H9 (cell line): Measurements from ENCODE around the gene IFFO2. TPM values are rescaled to one million over a fixed set of nuclear protein-coding genes. Genes with fewer than 3 reads are reported as not detected.
A peak's percentile ranks its signal among the peaks of the same experiment; 100 is the strongest.

Experiments used
- DNase-seq: peaks from one replicate; pipeline ENCODE4 v3.0.0-alpha.2; 2017
- H2AFZ ChIP-seq: one replicate; pipeline ENCODE4 v1.6.1; 2013; ENCODE audit warnings: mild to moderate bottlenecking, low read length, control low read depth, moderate library complexity
- H2AK5ac ChIP-seq: 2 replicates; pipeline ENCODE4 v1.6.1; 2013; ENCODE audit warnings: low read length, control low read depth, mixed read lengths; ENCODE audit not compliant: insufficient read length
- H2BK120ac ChIP-seq: one replicate; pipeline ENCODE4 v1.6.1; 2013; ENCODE audit warnings: low read depth, mild to moderate bottlenecking, low read length, control low read depth, inconsistent platforms; ENCODE audit not compliant: poor library complexity, severe bottlenecking
- H2BK12ac ChIP-seq: 2 replicates; pipeline ENCODE4 v1.6.1; 2013; ENCODE audit warnings: low read length, control low read depth, mixed read lengths, low read depth; ENCODE audit not compliant: insufficient read length
- H2BK15ac ChIP-seq: 2 replicates; pipeline ENCODE4 v1.6.1; 2013; ENCODE audit warnings: low read depth, low read length, control low read depth
- H2BK20ac ChIP-seq: one replicate; pipeline ENCODE4 v1.6.1; 2013; ENCODE audit warnings: low read depth, mild to moderate bottlenecking, low read length, control low read depth, inconsistent platforms; ENCODE audit not compliant: poor library complexity, severe bottlenecking
- H2BK5ac ChIP-seq: 2 replicates; pipeline ENCODE4 v1.6.1; 2013; ENCODE audit warnings: low read length, control low read depth, mixed read lengths; ENCODE audit not compliant: insufficient read length
- H3K14ac ChIP-seq: 2 replicates; pipeline ENCODE4 v1.6.1; 2013; ENCODE audit warnings: low read length, control low read depth; ENCODE audit not compliant: insufficient read depth
- H3K18ac ChIP-seq: 2 replicates; pipeline ENCODE4 v1.6.1; 2013; ENCODE audit warnings: low read depth, mild to moderate bottlenecking, mixed read lengths, low read length, control low read depth; ENCODE audit not compliant: insufficient read length
- H3K23ac ChIP-seq: 2 replicates; pipeline ENCODE4 v1.6.1; 2013; ENCODE audit warnings: low read length, control low read depth, mixed read lengths, low read depth; ENCODE audit not compliant: insufficient read length
- H3K23me2 ChIP-seq: 2 replicates; pipeline ENCODE4 v1.6.1; 2013; ENCODE audit warnings: low read depth, mild to moderate bottlenecking, mixed read lengths, low read length, control low read depth; ENCODE audit not compliant: insufficient read length, poor library complexity, severe bottlenecking
- H3K27ac ChIP-seq: 2 replicates; pipeline ENCODE4 v1.5.1; 2013; ENCODE audit warnings: low read length, control low read depth, mixed read lengths, low read depth; ENCODE audit not compliant: insufficient read length
- H3K27me3 ChIP-seq: 2 replicates; pipeline ENCODE4 v1.6.1; 2013; ENCODE audit warnings: low read length, control low read depth, inconsistent platforms; ENCODE audit not compliant: insufficient read depth
- H3K4ac ChIP-seq: 2 replicates; pipeline ENCODE4 v1.6.1; 2013; ENCODE audit warnings: low read depth, mild to moderate bottlenecking, control low read depth, inconsistent platforms, low read length, moderate library complexity
- H3K4me1 ChIP-seq: 2 replicates; pipeline ENCODE4 v1.6.1; 2013; ENCODE audit warnings: low read length, control low read depth, inconsistent platforms; ENCODE audit not compliant: insufficient read depth
- H3K4me2 ChIP-seq: 2 replicates; pipeline ENCODE4 v1.6.1; 2013; ENCODE audit warnings: low read length, control low read depth, mixed read lengths; ENCODE audit not compliant: insufficient read length, insufficient read depth
- H3K56ac ChIP-seq: 2 replicates; pipeline ENCODE4 v1.6.1; 2013; ENCODE audit warnings: low read depth, mild to moderate bottlenecking, mixed read lengths, low read length, control low read depth; ENCODE audit not compliant: insufficient read length
- H3K79me1 ChIP-seq: 2 replicates; pipeline ENCODE4 v1.6.1; 2013; ENCODE audit warnings: low read depth, mild to moderate bottlenecking, moderate library complexity, low read length, control low read depth, inconsistent platforms; ENCODE audit not compliant: insufficient read depth, poor library complexity, severe bottlenecking
- H3K79me2 ChIP-seq: 2 replicates; pipeline ENCODE4 v1.6.1; 2013; ENCODE audit warnings: low read length, control low read depth, inconsistent platforms; ENCODE audit not compliant: insufficient read depth
- H3K9ac ChIP-seq: 2 replicates; pipeline ENCODE4 v1.6.1; 2013; ENCODE audit warnings: low read length, control low read depth, mixed read lengths; ENCODE audit not compliant: insufficient read length; ENCODE audit errors: extremely low read depth
- H3K9me3 ChIP-seq: one replicate; pipeline ENCODE4 v1.6.1; 2013; ENCODE audit warnings: low read depth, low read length, inconsistent platforms; ENCODE audit not compliant: control insufficient read depth
- H3T11ph ChIP-seq: one replicate; pipeline ENCODE4 v1.6.1; 2013; ENCODE audit warnings: mild to moderate bottlenecking, low read length, control low read depth, inconsistent platforms
- H4K20me1 ChIP-seq: one replicate; pipeline ENCODE4 v1.6.1; 2013; ENCODE audit not compliant: control insufficient read depth, insufficient read length, insufficient read depth
- H4K5ac ChIP-seq: 2 replicates; pipeline ENCODE4 v1.6.1; 2013; ENCODE audit warnings: low read depth, mild to moderate bottlenecking, mixed read lengths, low read length, control low read depth; ENCODE audit not compliant: insufficient read length
- H4K8ac ChIP-seq: replicated peaks from 2 replicates; pipeline ENCODE4 v1.6.1; 2013; ENCODE audit warnings: low read length, control low read depth, mixed read lengths, low read depth; ENCODE audit not compliant: insufficient read length
- H4K91ac ChIP-seq: 2 replicates; pipeline ENCODE4 v1.6.1; 2013; ENCODE audit warnings: low read depth, mild to moderate bottlenecking, moderate library complexity, mixed read lengths, low read length, control low read depth; ENCODE audit not compliant: insufficient read length
- H3K27ac Mint-ChIP-seq, 3 experiments: 2 replicates in 2 of 3; 3 replicates in 1 of 3; pipeline ENCODE4 v1.8.0; 2020 to 2021; ENCODE audit warnings: mixed read lengths in 3 of 3, mild to moderate bottlenecking in 1 of 3, moderate library complexity in 1 of 3
- H3K27me3 Mint-ChIP-seq: 2 replicates; pipeline ENCODE4 v1.8.0; 2021; ENCODE audit warnings: low read depth, mild to moderate bottlenecking, moderate library complexity, mixed read lengths
- H3K36me3 Mint-ChIP-seq, 3 experiments: 2 replicates in 2 of 3; 3 replicates in 1 of 3; pipeline ENCODE4 v1.8.0; 2020 to 2021; ENCODE audit warnings: low read depth in 3 of 3, mixed read lengths in 3 of 3; ENCODE audit not compliant: insufficient read depth in 1 of 3
- H3K4me1 Mint-ChIP-seq, 2 experiments: 2 replicates each; pipeline ENCODE4 v1.8.0; 2020; ENCODE audit warnings: mixed read lengths in 2 of 2
- H3K4me3 Mint-ChIP-seq, 2 experiments: 2 replicates in 1 of 2; 3 replicates in 1 of 2; pipeline ENCODE4 v1.8.0; 2020 to 2021; ENCODE audit warnings: mild to moderate bottlenecking in 2 of 2, mixed read lengths in 2 of 2, moderate library complexity in 1 of 2
- H3K9me3 Mint-ChIP-seq, 2 experiments: 2 replicates in 1 of 2; 3 replicates in 1 of 2; pipeline ENCODE4 v1.8.0; 2020; ENCODE audit warnings: mild to moderate bottlenecking in 2 of 2, mixed read lengths in 2 of 2, moderate library complexity in 1 of 2
- CTCF ChIP-seq: fragments of 200-600 bp; sonication (generic); conservative IDR thresholded peaks from 3 replicates; pipeline ENCODE4 v1.8.0; 2021; ENCODE audit warnings: antibody characterized with exemption, mild to moderate bottlenecking
- WGBS: extraction: QIAGEN DNeasy Blood & Tissue Kit; methylation state at CpG from one replicate; pipeline ENCODE4 v1.1.7; 2013; ENCODE audit warnings: missing lambda C conversion rate, low lambda C conversion rate, mixed read lengths; ENCODE audit not compliant: insufficient read length; ENCODE audit errors: extremely low coverage; 5-methylcytosine and 5-hydroxymethylcytosine counted together
- long read RNA-seq: library from polyadenylated mRNA; unstranded; transcript quantifications from one replicate; pipeline ENCODE4 v2.0.0, GENCODE V29; 2020
- total RNA-seq: library from RNA; stranded (reverse); gene quantifications from 2 replicates; pipeline ENCODE4 v1.2.1, GENCODE V29; 2021

IFFO2 gene
- total RNA-seq, result 3.6 and 6.1 TPM in 2 replicates
- long read RNA-seq, result 0 reads

DNA sequence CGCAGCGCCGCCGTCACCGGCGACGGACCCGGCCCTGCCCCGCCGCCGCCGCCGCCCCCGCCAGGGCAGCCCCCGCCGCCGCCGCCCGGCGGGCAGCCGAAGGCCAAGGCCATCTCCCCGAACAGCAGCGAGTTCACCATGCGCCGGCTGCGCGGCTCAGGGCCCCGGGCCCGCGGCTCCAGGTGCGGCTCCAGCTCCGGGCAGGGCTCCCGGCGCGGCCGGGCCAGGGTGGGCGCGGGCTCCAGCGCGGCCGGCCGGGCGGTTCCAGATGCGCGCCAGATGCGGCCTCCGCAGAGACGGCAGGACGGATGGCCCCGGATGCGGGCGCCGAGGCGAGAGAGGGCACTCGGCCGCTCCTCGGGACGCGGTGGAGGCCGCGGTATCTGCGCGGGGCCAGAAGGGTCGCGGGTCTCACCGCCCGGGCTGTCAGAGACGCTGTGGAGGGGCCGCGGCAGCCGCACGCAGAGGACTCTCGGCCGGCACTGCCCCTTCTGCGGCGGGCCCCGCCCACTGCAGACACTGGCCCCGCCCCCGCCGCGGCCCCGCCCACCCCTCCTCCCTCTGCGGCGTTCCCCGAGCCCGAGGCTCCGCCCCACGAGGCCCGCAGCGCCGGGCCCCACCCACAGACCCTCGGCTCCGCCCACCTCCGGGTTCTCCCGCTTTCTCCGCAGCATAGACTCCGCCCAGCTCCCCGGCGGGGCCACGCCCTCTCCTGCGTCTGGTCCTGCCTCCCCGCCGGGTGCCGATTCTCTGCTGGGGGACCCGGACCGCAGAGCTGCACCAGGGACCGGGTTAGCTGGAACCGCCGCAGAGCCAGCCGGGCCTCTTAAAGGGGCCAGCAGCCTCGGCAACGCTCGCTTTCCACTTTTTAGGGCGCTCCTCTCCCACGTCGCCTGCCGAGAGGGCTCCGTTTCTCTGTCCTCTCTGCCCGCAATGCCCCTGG is at the start of gene IFFO2:
TSS of gene IFFO2 (minus strand) at position 484 of the 943 bp plus-strand sequence. CDS start at position 140, 344 bp downstream.
- TF ChIP-seq CTCF, result no peak
- peak within 1 kb of the TSS; percentile 16 for H3K18ac ChIP-seq
- peaks cover 5% of the 10 kb centered on the region for H3K23me2 ChIP-seq
- Mint-ChIP-seq H3K27ac (peak within 1 kb of the TSS in 1 of 3 experiments; percentile 80; a peak in 1 of 7 replicates), H3K4me3 (peak within 1 kb of the TSS; percentile 73 to 88), H3K36me3 (no peaks in the 10 kb centered on the region; a peak in 1 of 7 replicates), H3K4me1 (peaks cover 12 to 26% of the 10 kb centered on the region in 2 experiments), H3K9me3 (no peaks in the 10 kb centered on the region), H3K27me3 (peaks cover 65% of the 10 kb centered on the region)
- no peak within 1 kb of the TSS for H2BK20ac ChIP-seq
- no peak within 1 kb of the TSS for H3K9ac ChIP-seq
- DNase-seq, result peak; percentile 96
- no peaks in the 10 kb centered on the region for H3K79me1 ChIP-seq
- no peaks in the 10 kb centered on the region for H4K20me1 ChIP-seq
- H2AFZ ChIP-seq, result no peak within 1 kb of the TSS
- no peaks in the 10 kb centered on the region for H3K79me2 ChIP-seq
- no peak within 1 kb of the TSS for H4K8ac ChIP-seq
- no peak within 1 kb of the TSS for H2BK5ac ChIP-seq
- H2AK5ac ChIP-seq, result no peak within 1 kb of the TSS
- peak within 1 kb of the TSS; percentile 76; the same call in 1 of the 2 replicates for H3K14ac ChIP-seq
- H3K56ac ChIP-seq, result no peak within 1 kb of the TSS
- H2BK15ac ChIP-seq, result no peak within 1 kb of the TSS
- no peak within 1 kb of the TSS for H4K5ac ChIP-seq
- peak within 1 kb of the TSS; percentile 68 for H3K4me2 ChIP-seq
- H3K4ac ChIP-seq, result no peak within 1 kb of the TSS
- no peak within 1 kb of the TSS for H2BK12ac ChIP-seq
- H2BK120ac ChIP-seq, result no peak within 1 kb of the TSS
- no peak within 1 kb of the TSS for H3T11ph ChIP-seq
- H3K27ac ChIP-seq, result no peak within 1 kb of the TSS
- no CpG with 5 or more reads among the region's 119 CpGs for WGBS
- no peaks in the 10 kb centered on the region; the same call in 1 of the 2 replicates for H3K4me1 ChIP-seq
- peaks cover 5% of the 10 kb centered on the region; the same call in 1 of the 2 replicates for H3K27me3 ChIP-seq
- no peak within 1 kb of the TSS for H4K91ac ChIP-seq
- no peak within 1 kb of the TSS for H3K23ac ChIP-seq
- no peaks in the 10 kb centered on the region for H3K9me3 ChIP-seq
